ENCODE data around the gene BATF2.

GRCh38 chr11:64969209-64969608 lies 27.6 kb downstream of the BATF2 start:
- TF ChIP-seq CTCF (IDR thresholded peaks at IDR 0.05; ENCODE audit: low read length) (no peak), EZH2 (optimal IDR thresholded peaks at IDR 0.05; ENCODE audit: low read depth, low read length) (no peak), EZH2phosphoT487 (IDR thresholded peaks at IDR 0.05; ENCODE audit: low read length) (no peak)

All from MM.1S (cell line).